ENCODE results near the gene SERPINB1.

The SERPINB1 gene

GRCh38 chr6:2794171-2794730 lies 47.4 kb downstream of the SERPINB1 start (continued):
- TF ChIP-seq ZNF18 (tag by site-specific recombination; IDR thresholded peaks at IDR 0.05) (0 out of 2 replicates have a peak, but pooled peaks have one; percentile 21), ZNF394 (tag by site-specific recombination; IDR thresholded peaks at IDR 0.05; ENCODE audit: borderline replicate concordance) (peak; percentile 73; the same call in 1 of the 2 replicates), ZBTB10 (tag by site-specific recombination; IDR thresholded peaks at IDR 0.05) (no peak), PRDM10 (tag by site-specific recombination; IDR thresholded peaks at IDR 0.05) (peak; percentile 50; the same call in 1 of the 2 replicates)

- Histone ChIP-seq H3K4me1 (ENCODE audit: control insufficient read depth, insufficient read depth, low read length) (no peaks in the 10 kb centered on the region), H3K9me3 (ENCODE audit: control insufficient read depth, insufficient read depth, low read depth, low read length) (no peaks in the 10 kb centered on the region), H3K36me3 (ENCODE audit: control insufficient read depth in 2 of 2, insufficient read depth in 1 of 2, low read length in 2 of 2) (no peaks in the 10 kb centered on the region), H3K27ac (ENCODE audit: extremely low read depth, low read depth, low read length) (no peak overlapping the region), H3K4me3 (ENCODE audit: low read depth, low read length) (no peak overlapping the region)
- CTCF ChIA-PET = interaction anchor here (0.6 to 2.0 kb wide), 9 partner anchors 13 to 196 kb away, joined by 3 to 6 read pairs (median 3); no protein-coding TSS in a partner anchor
- POLR2A ChIA-PET = no interaction called here
- TF ChIP-seq ZNF239 (tag by site-specific recombination; IDR thresholded peaks at IDR 0.05) (no peak), ZBTB10 (tag by site-specific recombination; IDR thresholded peaks at IDR 0.05) (no peak), ZIC2 (tag by site-specific recombination; IDR thresholded peaks at IDR 0.05) (peak; percentile 25; the same call in 1 of the 2 replicates), ZNF791 (tag by site-specific recombination; IDR thresholded peaks at IDR 0.05) (no peak), ZNF132 (tag by site-specific recombination; IDR thresholded peaks at IDR 0.05; ENCODE audit: borderline replicate concordance) (no peak), HIC1 (tag by site-specific recombination; IDR thresholded peaks at IDR 0.05) (no peak), ZNF473 (tag by site-specific recombination; IDR thresholded peaks at IDR 0.05) (no peak), EGR2 (tag by site-specific recombination; IDR thresholded peaks at IDR 0.05; ENCODE audit: low read depth) (0 out of 2 replicates have a peak, but pooled peaks have one; percentile 31), IKZF3 (tag by site-specific recombination; IDR thresholded peaks at IDR 0.05) (no peak), ZNF10 (tag by site-specific recombination; IDR thresholded peaks at IDR 0.05) (no peak), ZSCAN5A (tag by site-specific recombination; IDR thresholded peaks at IDR 0.05) (no peak), ZNF394 (tag by site-specific recombination; IDR thresholded peaks at IDR 0.05; ENCODE audit: borderline replicate concordance) (no peak), ZFP37 (tag by site-specific recombination; IDR thresholded peaks at IDR 0.05) (no peak), ZNF157 (tag by site-specific recombination; IDR thresholded peaks at IDR 0.05) (no peak), HOXA7 (CRISPR knock-in tag; IDR thresholded peaks at IDR 0.05; ENCODE audit: borderline replicate concordance) (no peak), ZNF792 (tag by site-specific recombination; IDR thresholded peaks at IDR 0.05) (no peak), ZNF610 (tag by site-specific recombination; IDR thresholded peaks at IDR 0.05; ENCODE audit: borderline replicate concordance) (no peak), ZNF311 (tag by site-specific recombination; IDR thresholded peaks at IDR 0.05; ENCODE audit: borderline replicate concordance) (no peak)
Observed at GRCh38 chr6:2793534-2794151, 48.0 kb downstream of the SERPINB1 start.
